Caco-2 (cell line): ENCODE data around the gene TMEM143. TPM values are rescaled to one million over a fixed set of nuclear protein-coding genes. Genes with fewer than 3 reads are reported as not detected.
A peak's percentile ranks its signal among the peaks of the same experiment; 100 is the strongest.

Experiments used
- BruUV-seq: library from RNA; stranded (reverse); fragments of 400-500 nt; replicated peaks from 2 replicates; lab custom pipeline; 2021; lab: Mats Ljungman, UMichigan
- CTCF ChIA-PET: fragments of 300-600 bp; sonication (Branson Sonifier 250); formaldehyde crosslinking; loops from one replicate; lab custom pipeline; 2022; ENCODE audit warnings: antibody characterized with exemption; lab: Charles Lee
- POLR2A ChIA-PET: fragments of 300-600 bp; sonication (Branson Sonifier 250); formaldehyde crosslinking; loops from one replicate; lab custom pipeline; 2022; ENCODE audit warnings: antibody characterized with exemption; lab: Charles Lee
- DNase-seq, 2 experiments: peaks; one replicate each; pipeline versions ENCODE4 v3.0.0 to v3.0.0-alpha.2; 2020 to 2022
- H3K27me3 ChIP-seq: replicated peaks from 2 replicates; pipeline ENCODE4 v1.6.0; 2011; ENCODE audit warnings: low read length; ENCODE audit not compliant: control insufficient read depth, insufficient read depth
- H3K36me3 ChIP-seq: 2 replicates; pipeline ENCODE4 v1.5.1; 2011; ENCODE audit warnings: low read length; ENCODE audit not compliant: control insufficient read depth, insufficient read depth
- H3K4me1 ChIP-seq: fragments of 250-450 bp; sonication (Bioruptor Pico); 2 replicates; pipeline ENCODE4 v1.5.1; 2020; ENCODE audit warnings: mild to moderate bottlenecking
- H3K4me3 ChIP-seq: 2 replicates; pipeline ENCODE4 v1.5.1; 2011; ENCODE audit warnings: low read depth, mild to moderate bottlenecking, control low read depth, low read length
- H3K9me3 ChIP-seq: fragments of 250-450 bp; sonication (Bioruptor Pico); 2 replicates; pipeline ENCODE4 v1.5.1; 2020; ENCODE audit warnings: mild to moderate bottlenecking, moderate library complexity
- H3K27ac Mint-ChIP-seq: one replicate; pipeline ENCODE4 v1.8.0; 2022; ENCODE audit warnings: mixed read lengths; ENCODE audit not compliant: unreplicated experiment
- H3K27me3 Mint-ChIP-seq: one replicate; pipeline ENCODE4 v1.8.0; 2022; ENCODE audit warnings: mixed read lengths; ENCODE audit not compliant: insufficient read depth, unreplicated experiment
- H3K36me3 Mint-ChIP-seq: one replicate; pipeline ENCODE4 v1.8.0; 2022; ENCODE audit warnings: mild to moderate bottlenecking, mixed read lengths; ENCODE audit not compliant: insufficient read depth, unreplicated experiment
- H3K4me1 Mint-ChIP-seq: one replicate; pipeline ENCODE4 v1.8.0; 2022; ENCODE audit warnings: low read depth, mixed read lengths; ENCODE audit not compliant: unreplicated experiment
- H3K4me3 Mint-ChIP-seq: one replicate; pipeline ENCODE4 v1.8.0; 2022; ENCODE audit warnings: mild to moderate bottlenecking, moderate library complexity, mixed read lengths; ENCODE audit not compliant: unreplicated experiment
- H3K9me3 Mint-ChIP-seq: one replicate; pipeline ENCODE4 v1.8.0; 2022; ENCODE audit warnings: mixed read lengths; ENCODE audit not compliant: unreplicated experiment
- CTCF ChIP-seq, 2 experiments: fragments of 200-600 bp in 1 of 2; IDR thresholded peaks; 1 replicate in 1 of 2; 2 replicates in 1 of 2; pipeline versions ENCODE4 v1.5.1 to v1.8.0; 2011 to 2022; ENCODE audit warnings: antibody characterized with exemption in 1 of 2, control low read depth in 1 of 2, inconsistent platforms in 1 of 2, low read depth in 1 of 2, low read length in 1 of 2, mild to moderate bottlenecking in 1 of 2, moderate library complexity in 1 of 2; ENCODE audit not compliant: insufficient read depth in 1 of 2, severe bottlenecking in 1 of 2, unreplicated experiment in 1 of 2
- intact Hi-C: fragments of 100-400 bp; cut with micrococcal nuclease; formaldehyde crosslinking; loops from one replicate; pipeline ENCODE4 v1.10.0; 2022; ENCODE audit not compliant: unreplicated experiment
- total RNA-seq: library from RNA; stranded (reverse); gene quantifications from 2 replicates; pipeline ENCODE4 v1.2.3, GENCODE V29; 2022

The TMEM143 gene
- total RNA-seq, 1 experiment from 2014 or later: 24.4 TPM

- no peaks in the 10 kb centered on the region for H3K27me3 ChIP-seq
- ChIA-PET CTCF (interaction anchor here (0.6 kb wide), 1 partner anchor 69 kb away, joined by 3 read pairs; no protein-coding TSS in a partner anchor), POLR2A (no interaction called here)
- Mint-ChIP-seq H3K27me3 (no peaks in the 10 kb centered on the region), H3K4me1 (peaks cover 17% of the 10 kb centered on the region), H3K9me3 (no peaks in the 10 kb centered on the region), H3K27ac (no peak overlapping the region), H3K4me3 (no peak overlapping the region), H3K36me3 (peaks cover 6% of the 10 kb centered on the region)
- no TSS peak for BruUV-seq
- TF ChIP-seq CTCF (IDR thresholded peaks at IDR 0.05; ENCODE audit: insufficient read depth in 1 of 2, low read depth in 1 of 2, low read length in 1 of 2, severe bottlenecking in 1 of 2, unreplicated experiment in 1 of 2): no peak
- no peaks in the 10 kb centered on the region for H3K9me3 ChIP-seq
- intact Hi-C loops: no loop called here
- no peaks in the 10 kb centered on the region; the same call in 1 of the 2 replicates for H3K36me3 ChIP-seq
- H3K4me3 ChIP-seq: no peak overlapping the region
- H3K4me1 ChIP-seq: 0 out of 2 replicates have a peak, but pooled peaks cover 5% of the 10 kb centered on the region
- peak; percentile 27 to 38 for DNase-seq
Observed at GRCh38 chr19:48344892-48345291, 18.8 kb downstream of the TMEM143 start.

GRCh38 chr19:48342841-48343540, 20.7 kb downstream of the TMEM143 start:
- POLR2A ChIA-PET: no interaction called here
- intact Hi-C loops: no loop called here
- TF ChIP-seq CTCF (IDR thresholded peaks at IDR 0.05; ENCODE audit: insufficient read depth in 1 of 2, low read depth in 1 of 2, low read length in 1 of 2, severe bottlenecking in 1 of 2, unreplicated experiment in 1 of 2): no peak

GRCh38 chr19:48342414-48342738, 21.4 kb downstream of the TMEM143 start:
- no peaks in the 10 kb centered on the region for H3K27me3 ChIP-seq
- H3K27ac Mint-ChIP-seq: no peak overlapping the region
- H3K9me3 ChIP-seq: no peaks in the 10 kb centered on the region
- BruUV-seq: no TSS peak
- no peak overlapping the region for H3K4me3 ChIP-seq
- ChIA-PET CTCF (no interaction called here), POLR2A (no interaction called here)
- no peaks in the 10 kb centered on the region for H3K36me3 Mint-ChIP-seq
- no peaks in the 10 kb centered on the region for H3K27me3 Mint-ChIP-seq
- peaks cover 10% of the 10 kb centered on the region for H3K4me1 Mint-ChIP-seq
- intact Hi-C loops: no loop called here
- TF ChIP-seq CTCF (IDR thresholded peaks at IDR 0.05; ENCODE audit: insufficient read depth in 1 of 2, low read depth in 1 of 2, low read length in 1 of 2, severe bottlenecking in 1 of 2, unreplicated experiment in 1 of 2): no peak
- no peak overlapping the region for H3K4me3 Mint-ChIP-seq
- no peaks in the 10 kb centered on the region for H3K9me3 Mint-ChIP-seq
- DNase-seq: no peak
- no peaks in the 10 kb centered on the region; the same call in 1 of the 2 replicates for H3K36me3 ChIP-seq
- H3K4me1 ChIP-seq: no peaks in the 10 kb centered on the region

More at GRCh38 chr19:48342841-48343540, 20.7 kb downstream of the TMEM143 start:
- Mint-ChIP-seq H3K36me3 (no peaks in the 10 kb centered on the region), H3K9me3 (no peaks in the 10 kb centered on the region), H3K27me3 (no peaks in the 10 kb centered on the region), H3K27ac (no peak overlapping the region), H3K4me1 (peaks cover 10% of the 10 kb centered on the region), H3K4me3 (no peak overlapping the region)
- no peaks in the 10 kb centered on the region; the same call in 1 of the 2 replicates for H3K36me3 ChIP-seq
- DNase-seq: no peak
- H3K27me3 ChIP-seq: no peaks in the 10 kb centered on the region
- CTCF ChIA-PET: no interaction called here
- no TSS peak for BruUV-seq
- H3K4me1 ChIP-seq: no peaks in the 10 kb centered on the region
- H3K9me3 ChIP-seq: no peaks in the 10 kb centered on the region
- H3K4me3 ChIP-seq: no peak overlapping the region
